HFF-Myc (cell line): Measurements from ENCODE around the gene ZFR2.

Experiments used
- DNase-seq: peaks from one replicate; pipeline ENCODE4 v3.0.0-alpha.2; 2011; ENCODE audit warnings: low read depth; ENCODE audit errors: extremely low read depth
- H3K4me3 ChIP-seq: replicated peaks from 2 replicates; pipeline ENCODE4 v1.5.1; 2011; ENCODE audit warnings: low read depth, mild to moderate bottlenecking, control low read depth, low read length
- CTCF ChIP-seq: IDR thresholded peaks from 2 replicates; pipeline ENCODE4 v1.5.1; 2012; ENCODE audit warnings: mild to moderate bottlenecking, low read depth, low read length, control low read depth; ENCODE audit errors: missing control alignments

ZFR2 gene

DNA sequence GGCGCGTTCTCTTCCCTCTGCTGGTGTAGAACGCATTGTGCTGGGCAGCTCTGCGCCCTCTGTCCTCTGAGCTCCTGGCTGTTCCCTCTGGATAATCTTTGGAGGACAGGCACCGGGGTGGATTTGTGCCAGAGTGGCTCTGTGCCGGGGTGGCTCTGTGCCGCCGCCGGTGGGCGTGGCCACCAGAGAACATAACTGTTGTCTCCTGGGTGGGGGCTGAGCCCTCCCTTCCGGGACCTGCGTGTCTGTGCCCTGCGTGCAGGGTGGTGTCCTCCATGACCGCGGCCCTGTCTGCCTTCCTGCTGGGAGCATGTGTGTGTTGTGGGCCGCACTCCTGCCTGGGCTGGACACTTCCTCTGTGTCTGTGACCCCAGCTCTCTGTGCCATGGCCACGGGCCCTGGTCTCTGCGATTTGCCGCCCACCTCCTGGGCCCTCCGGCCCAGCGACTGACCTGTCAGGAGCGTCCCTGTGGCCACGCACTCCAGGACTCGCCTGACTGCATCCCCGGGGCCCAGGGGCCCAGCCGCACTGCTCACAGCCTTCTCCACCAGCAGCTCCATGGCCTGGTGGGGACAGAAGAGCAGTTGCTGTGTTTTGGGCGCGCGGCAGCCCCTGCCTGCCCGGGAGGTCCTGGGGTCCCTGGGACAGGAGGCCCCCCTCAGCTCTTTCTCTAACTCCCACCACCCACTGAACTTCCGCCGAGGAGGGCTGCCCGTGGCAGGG, 60.3 kb downstream of the ZFR2 start:
- no peak for DNase-seq
- H3K4me3 ChIP-seq, result no peak overlapping the region
- no peak for TF ChIP-seq CTCF

- no peak for TF ChIP-seq CTCF
- H3K4me3 ChIP-seq, result no peak overlapping the region
- no peak for DNase-seq
These were observed 61.1 kb downstream of the ZFR2 start for GRCh38 chr19:3807574-3808354.

DNA sequence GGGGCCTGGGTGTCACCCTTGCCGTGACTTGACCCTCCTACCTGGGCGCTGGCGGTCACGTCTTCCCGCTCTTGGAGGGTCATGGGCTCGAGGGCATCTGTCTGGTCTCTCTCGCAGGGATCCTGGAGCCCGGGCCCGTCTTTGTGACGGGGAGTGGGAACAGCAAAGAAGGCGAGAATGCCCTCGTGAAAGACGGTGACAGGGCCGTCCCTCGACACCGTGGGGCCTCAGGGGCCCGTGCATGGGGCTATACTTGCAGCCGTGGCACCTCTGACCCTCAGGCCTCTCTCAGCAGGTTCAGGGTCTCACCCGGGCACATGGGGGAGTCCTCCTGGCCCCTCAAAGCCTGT, 61.7 kb downstream of the ZFR2 start:
- DNase-seq, result no peak
- H3K4me3 ChIP-seq, result no peak overlapping the region
- no peak for TF ChIP-seq CTCF

GRCh38 chr19:3805859-3806258, 63.0 kb downstream of the ZFR2 start:
- no peak for TF ChIP-seq CTCF
- DNase-seq, result no peak
- no peak overlapping the region for H3K4me3 ChIP-seq

GRCh38 chr19:3804429-3804828, 64.4 kb downstream of the ZFR2 start:
- DNase-seq, result no peak
- H3K4me3 ChIP-seq, result no peak overlapping the region
- no peak for TF ChIP-seq CTCF

DNA sequence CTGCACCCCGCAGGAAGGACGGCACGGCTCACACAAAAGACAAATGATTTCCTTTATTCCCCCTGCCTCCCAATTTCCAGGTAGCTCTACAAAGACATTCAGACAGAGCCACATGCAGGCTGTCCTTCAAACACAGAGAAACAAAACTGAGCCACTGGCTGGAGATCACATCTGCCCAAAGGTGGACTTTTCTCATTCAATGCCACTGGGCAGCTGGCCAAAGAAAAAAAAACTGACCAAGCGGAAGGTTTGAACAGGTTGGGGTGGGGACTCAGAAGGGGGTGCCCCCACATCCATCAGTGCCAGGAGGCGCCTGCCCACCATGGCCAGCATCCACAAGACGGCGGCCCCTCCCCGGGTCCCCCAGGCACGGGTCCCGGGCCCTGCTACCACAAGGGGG, 64.9 kb downstream of the ZFR2 start:
- no peak for TF ChIP-seq CTCF
- H3K4me3 ChIP-seq, result no peak overlapping the region
- DNase-seq, result no peak
